Activated CD8-positive, alpha-beta memory T cell treated with anti-CD3 and anti-CD28 coated beads for 1 hour (primary cell): ENCODE measurements around the gene DCAF6.

ENCODE experiments used
- DNase-seq, 2 donors: peaks; one replicate each; pipeline ENCODE4 v3.0.0-alpha.2; 2020; ENCODE audit warnings: low read depth in 1 of 2; ENCODE audit errors: extremely low read depth in 1 of 2

The DCAF6 gene

GRCh38 chr1:168099337-168099801, 162.9 kb downstream of the DCAF6 start:
- DNase-seq: no peak

GRCh38 chr1:168100315-168101002, 164.0 kb downstream of the DCAF6 start:
- no peak for DNase-seq

GRCh38 chr1:168101336-168101735, 164.9 kb downstream of the DCAF6 start:
- DNase-seq: no peak

GRCh38 chr1:168102487-168102886, 166.0 kb downstream of the DCAF6 start:
- no peak for DNase-seq

- DNase-seq: no peak
Measured at GRCh38 chr1:168104535-168104934, 168.1 kb downstream of the DCAF6 start.

- DNase-seq: no peak
Measured at GRCh38 chr1:168105846-168106245, 169.4 kb downstream of the DCAF6 start.

- DNase-seq: no peak
Measured at GRCh38 chr1:168106274-168106673, 169.8 kb downstream of the DCAF6 start.

GRCh38 chr1:168110896-168111545, 174.5 kb downstream of the DCAF6 start:
- DNase-seq: no peak

- DNase-seq: no peak
Measured at GRCh38 chr1:168112673-168113305, 176.3 kb downstream of the DCAF6 start.

- no peak for DNase-seq
Measured at GRCh38 chr1:168114845-168115244, 178.4 kb downstream of the DCAF6 start.

- DNase-seq: no peak
Measured at GRCh38 chr1:168116327-168116799, 179.9 kb downstream of the DCAF6 start.

- DNase-seq: no peak
Measured at GRCh38 chr1:168119750-168120149, 183.3 kb downstream of the DCAF6 start.

- no peak for DNase-seq
Measured at GRCh38 chr1:168121401-168122011, 185.0 kb downstream of the DCAF6 start.

GRCh38 chr1:168125051-168125450, 188.6 kb downstream of the DCAF6 start:
- no peak for DNase-seq
